HG02840 (cell line): ENCODE measurements around the gene KDM5B.
"Not testable (repeated sequence)": the region's sequence is repeated elsewhere in the genome, so short reads cannot be mapped to it uniquely, and the experiment has no call there.

Source experiments
- ATAC-seq: cut with Tn5 transposase; IDR thresholded peaks from one replicate; pipeline ENCODE4 v1.9.1; 2021; ENCODE audit warnings: mild to moderate bottlenecking, moderate library complexity, moderate number of reproducible peaks; ENCODE audit not compliant: unreplicated experiment, low FRiP score

KDM5B gene

GRCh38 chr1:202794931-202795330 is 13.3 kb downstream of the KDM5B start:
- ATAC-seq = not testable (repeated sequence)

DNA sequence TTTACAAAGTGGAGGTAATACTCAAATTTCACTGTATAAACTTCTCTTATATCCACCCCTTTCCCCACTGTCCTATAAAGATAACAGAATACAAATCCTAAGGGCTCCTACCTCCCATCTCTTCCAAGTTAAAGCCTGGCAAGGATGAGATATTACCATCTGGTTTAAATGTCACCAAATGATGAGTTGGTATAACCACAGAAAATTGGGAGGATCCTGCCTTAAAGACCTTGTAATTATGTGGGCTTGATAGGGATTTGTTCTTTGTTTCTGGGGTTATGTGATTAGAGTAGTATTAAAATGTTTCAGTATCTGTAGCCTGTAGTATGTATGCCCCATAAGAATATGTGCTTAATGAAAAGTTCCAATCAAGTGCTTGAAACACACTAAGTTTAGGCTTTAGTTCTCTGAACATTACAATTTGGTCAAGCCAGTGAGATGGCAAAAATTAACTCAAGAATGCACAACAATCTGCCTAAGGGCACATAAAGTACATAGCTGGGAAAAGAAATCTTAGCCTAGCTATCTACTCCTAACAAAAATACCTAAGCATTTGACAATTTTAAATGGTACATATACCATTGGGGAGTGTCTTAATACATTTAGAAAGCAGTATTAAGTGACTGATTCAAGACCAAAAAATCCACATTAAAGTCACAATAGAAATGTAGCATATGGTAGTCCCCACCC is 14.0 kb downstream of the KDM5B start:
- no peak for ATAC-seq

GRCh38 chr1:202791077-202791747 is 17.0 kb downstream of the KDM5B start:
- ATAC-seq = no peak

DNA sequence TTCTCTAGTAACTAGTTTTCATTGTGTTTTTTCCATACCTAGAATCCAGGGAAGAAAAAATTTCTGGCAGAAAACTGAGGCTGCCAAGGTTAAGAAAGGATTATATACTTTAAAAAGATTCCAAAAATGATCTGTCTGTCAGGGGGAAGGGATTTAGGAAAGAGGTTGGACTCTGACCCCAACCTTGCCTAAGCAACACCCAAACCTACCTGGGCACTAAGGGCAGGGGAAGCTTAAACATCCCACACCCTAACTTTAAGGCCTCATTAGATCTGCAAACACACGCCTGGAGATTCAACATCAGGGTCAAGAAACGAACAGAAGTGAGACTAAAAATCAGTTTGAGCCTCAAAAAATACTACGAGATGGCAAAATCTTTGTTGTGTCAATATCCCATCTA is 19.4 kb downstream of the KDM5B start:
- ATAC-seq = no peak

DNA sequence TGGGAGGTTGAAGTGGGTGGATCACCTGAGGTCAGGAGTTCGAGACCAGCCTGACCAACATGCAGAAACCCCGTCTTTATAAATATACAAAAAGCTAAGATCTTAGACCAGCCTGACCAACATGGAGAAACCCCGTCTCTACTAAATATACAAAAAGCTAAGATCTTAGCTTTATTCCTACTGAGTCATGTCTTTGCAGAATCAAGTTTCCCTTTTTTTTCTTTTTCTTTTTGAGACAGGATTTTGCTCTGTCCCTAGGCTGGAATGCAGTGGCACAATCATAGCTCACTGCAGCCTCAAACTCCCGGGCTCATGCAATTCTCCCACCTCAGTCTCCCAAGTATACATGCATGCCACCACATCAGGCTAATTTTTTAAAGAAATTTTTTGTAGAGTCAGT is 21.4 kb downstream of the KDM5B start:
- ATAC-seq = no peak

DNA sequence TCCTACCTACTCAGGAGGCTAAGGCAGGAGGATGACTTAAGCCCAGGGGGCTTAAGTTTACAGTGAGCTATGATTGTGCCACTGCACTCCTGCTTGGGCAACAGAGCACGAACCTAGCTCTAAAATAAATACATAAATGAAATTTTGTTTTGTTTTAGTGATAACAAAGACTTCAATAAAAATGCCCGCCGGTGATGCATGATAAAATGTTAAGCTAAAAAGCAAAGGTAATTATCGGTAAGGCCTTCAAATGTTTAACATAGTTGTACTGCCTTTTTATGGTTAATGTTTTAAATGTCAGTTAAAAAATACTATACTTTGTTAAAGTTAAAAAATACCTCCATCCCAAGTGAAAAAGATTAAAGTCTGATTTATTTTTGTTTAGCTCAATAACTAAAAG is 27.0 kb downstream of the KDM5B start:
- no peak for ATAC-seq

GRCh38 chr1:202770135-202770534 is 38.1 kb downstream of the KDM5B start:
- ATAC-seq = no peak

- ATAC-seq = no peak
Measured at GRCh38 chr1:202765721-202766120, 42.5 kb downstream of the KDM5B start.

- no peak for ATAC-seq
Measured at GRCh38 chr1:202762019-202762418, 46.2 kb downstream of the KDM5B start.

DNA sequence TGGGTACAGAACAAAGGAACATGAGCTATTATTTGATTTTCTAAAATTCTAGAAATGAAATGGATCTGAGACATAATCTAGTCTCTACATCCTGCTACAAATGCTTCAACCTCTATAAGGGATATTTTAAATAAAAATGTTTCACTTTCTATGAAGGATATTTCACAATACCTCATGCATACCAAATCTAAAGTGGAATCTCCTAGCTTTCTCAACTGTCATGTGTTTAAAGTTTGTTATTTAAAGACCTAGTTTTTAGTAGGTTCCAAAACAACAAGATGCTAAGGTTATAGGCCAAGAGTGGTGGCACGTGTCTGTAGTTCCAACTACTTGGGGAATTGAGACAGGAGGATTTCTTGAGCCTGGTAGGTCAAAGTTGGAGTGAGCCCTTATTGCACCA is 47.6 kb downstream of the KDM5B start:
- no peak for ATAC-seq

- ATAC-seq = no peak
Measured at GRCh38 chr1:202756391-202756790, 51.8 kb downstream of the KDM5B start.

DNA sequence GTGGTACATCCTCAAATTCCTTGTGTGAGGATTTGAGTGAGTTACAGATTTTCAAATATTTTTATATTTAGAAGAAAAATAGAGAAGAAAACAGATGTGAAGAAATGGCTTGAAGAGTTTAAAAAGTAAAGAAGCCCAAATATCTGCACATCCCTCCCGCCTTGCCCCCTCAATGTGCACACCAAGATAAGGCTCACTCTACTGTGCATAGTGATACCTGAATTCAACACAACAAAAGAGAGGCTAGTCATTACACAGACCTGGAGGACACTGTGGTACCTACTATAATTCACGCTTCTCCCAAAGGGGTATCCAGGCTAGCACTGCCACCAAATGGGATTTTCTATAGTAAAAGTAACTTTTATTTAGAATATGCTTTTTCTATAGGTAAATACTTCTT is 53.9 kb downstream of the KDM5B start:
- ATAC-seq = no peak

- ATAC-seq = no peak
Measured at GRCh38 chr1:202752774-202753173, 55.4 kb downstream of the KDM5B start.

GRCh38 chr1:202750761-202751160 is 57.5 kb downstream of the KDM5B start:
- no peak for ATAC-seq

GRCh38 chr1:202750024-202750423 is 58.2 kb downstream of the KDM5B start:
- ATAC-seq = no peak

DNA sequence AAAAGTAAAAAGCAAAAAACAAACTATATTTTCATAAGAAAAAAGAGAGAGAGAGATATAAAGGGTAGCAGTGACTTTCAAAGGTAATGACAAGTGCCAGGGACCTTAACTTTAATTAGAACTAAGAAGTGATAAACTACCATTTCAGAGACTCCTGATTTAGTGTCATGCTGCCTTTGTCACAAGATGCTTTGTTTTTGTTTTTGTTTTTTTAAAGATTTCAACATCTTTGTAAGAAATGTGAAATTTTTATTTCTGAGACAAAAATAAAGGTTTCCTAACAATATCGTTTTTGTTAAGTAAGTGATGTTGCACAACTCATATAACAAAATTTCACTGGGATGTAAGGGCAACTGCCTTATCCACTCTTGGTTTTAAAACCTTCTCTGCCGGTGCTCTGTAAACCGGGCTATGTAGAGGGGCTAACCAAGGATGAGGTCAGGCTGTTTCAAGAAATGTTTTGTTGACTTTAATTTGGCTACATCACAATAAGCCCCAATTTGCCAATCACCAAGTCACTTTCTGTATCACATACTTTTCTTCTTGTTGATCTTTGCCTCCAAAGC is 62.8 kb downstream of the KDM5B start:
- ATAC-seq = no peak

DNA sequence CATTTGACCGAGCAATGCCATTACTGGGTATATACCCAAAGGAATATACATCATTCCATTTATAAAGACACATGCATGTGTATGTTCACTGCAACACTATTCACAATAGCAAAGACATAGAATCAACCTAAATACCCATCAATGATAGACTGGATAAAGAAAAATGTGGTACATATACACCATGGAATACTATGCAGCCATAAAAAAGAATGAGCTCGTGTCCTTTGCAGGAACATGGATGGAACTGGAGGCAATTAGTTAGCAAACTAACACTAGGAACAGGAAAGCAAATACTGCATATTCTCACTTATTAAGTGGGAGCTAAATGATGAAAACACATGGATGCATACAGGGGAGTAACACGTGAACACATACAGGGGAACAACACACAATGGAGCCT is 63.5 kb downstream of the KDM5B start:
- not testable (repeated sequence) for ATAC-seq

DNA sequence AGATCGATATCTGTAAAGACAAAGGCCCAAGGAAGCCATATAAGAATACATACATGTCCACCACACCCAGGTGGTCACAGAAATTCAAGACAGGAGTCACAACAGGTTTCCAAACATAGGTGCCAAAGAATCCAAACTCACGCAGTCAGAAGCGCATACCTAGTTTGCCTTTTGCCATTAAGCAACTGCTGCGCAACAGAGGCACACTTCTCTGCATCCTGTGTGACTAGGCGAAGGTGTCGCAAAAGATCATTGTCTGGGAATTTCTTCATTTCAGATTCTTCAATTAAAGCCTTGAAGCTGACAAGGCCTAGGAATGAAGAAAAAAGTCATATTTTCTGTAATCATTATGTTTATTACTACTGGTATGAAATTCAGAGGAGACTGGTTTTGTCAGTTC is 65.7 kb downstream of the KDM5B start:
- ATAC-seq = no peak

DNA sequence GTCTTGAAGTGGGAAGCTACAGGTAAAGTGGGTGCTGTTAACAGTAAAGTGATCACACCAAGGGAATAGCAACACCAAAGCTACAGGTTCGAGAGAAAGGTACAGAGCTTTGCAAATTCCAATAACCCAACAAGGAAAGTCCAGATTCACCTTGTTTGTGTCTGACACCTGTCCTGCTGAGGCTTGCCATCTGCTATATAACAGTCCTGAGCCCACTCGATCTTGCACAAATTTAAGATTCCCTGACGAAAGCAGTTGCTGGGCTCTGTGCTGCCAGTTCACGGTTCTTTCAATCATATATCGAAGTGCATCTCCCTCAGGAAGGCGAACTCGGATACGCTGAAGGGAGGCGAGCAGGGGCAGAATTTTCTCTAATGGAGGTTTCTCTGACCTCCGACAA is 75.0 kb downstream of the KDM5B start:
- ATAC-seq = no peak

GRCh38 chr1:202728951-202729350 is 79.3 kb downstream of the KDM5B start:
- no peak for ATAC-seq

- ATAC-seq = no peak
Measured at GRCh38 chr1:202725526-202725925, 82.7 kb downstream of the KDM5B start.

- no peak for ATAC-seq
Measured at GRCh38 chr1:202723708-202724107, 84.5 kb downstream of the KDM5B start.
